Calu3 (cell line): Measurements from ENCODE around the gene CCSER1. TPM values are rescaled to one million over a fixed set of nuclear protein-coding genes. Genes with fewer than 3 reads are reported as not detected.

ENCODE experiments used
- BruUV-seq: library from RNA; stranded (reverse); fragments of 400-500 nt; replicated peaks from 2 replicates; lab custom pipeline; 2021; lab: Mats Ljungman, UMichigan
- CTCF ChIA-PET: fragments of 300-600 bp; sonication (Branson Sonifier 250); formaldehyde crosslinking; loops from one replicate; lab custom pipeline; 2022; ENCODE audit warnings: antibody characterized with exemption; lab: Charles Lee
- DNase-seq: peaks from one replicate; pipeline ENCODE4 v3.0.0; 2022
- H3K27ac Mint-ChIP-seq: one replicate; pipeline ENCODE4 v1.8.0; 2022; ENCODE audit warnings: mixed read lengths; ENCODE audit not compliant: unreplicated experiment
- H3K27me3 Mint-ChIP-seq: one replicate; pipeline ENCODE4 v1.8.0; 2022; ENCODE audit warnings: mixed read lengths; ENCODE audit not compliant: unreplicated experiment
- H3K36me3 Mint-ChIP-seq: one replicate; pipeline ENCODE4 v1.8.0; 2022; ENCODE audit warnings: mild to moderate bottlenecking, moderate library complexity, mixed read lengths; ENCODE audit not compliant: insufficient read depth, unreplicated experiment
- H3K4me1 Mint-ChIP-seq: one replicate; pipeline ENCODE4 v1.8.0; 2022; ENCODE audit warnings: mild to moderate bottlenecking, low read depth, mixed read lengths; ENCODE audit not compliant: unreplicated experiment
- H3K4me3 Mint-ChIP-seq: one replicate; pipeline ENCODE4 v1.8.0; 2022; ENCODE audit warnings: mild to moderate bottlenecking, low read depth, moderate library complexity, mixed read lengths; ENCODE audit not compliant: unreplicated experiment
- H3K9me3 Mint-ChIP-seq: one replicate; pipeline ENCODE4 v1.8.0; 2022; ENCODE audit warnings: low read depth, mixed read lengths; ENCODE audit not compliant: unreplicated experiment
- intact Hi-C: fragments of 100-400 bp; cut with micrococcal nuclease; formaldehyde crosslinking; loops from one replicate; pipeline ENCODE4 v1.10.0; 2022; ENCODE audit not compliant: unreplicated experiment
- total RNA-seq: library from RNA; stranded (reverse); gene quantifications from 2 replicates; pipeline ENCODE4 v1.2.3, GENCODE V29; 2022
- TF ChIP-seq, protein P1 (sequence below): fragments of 200-600 bp; IDR thresholded peaks from one replicate; pipeline ENCODE4 v1.8.0; 2022; ENCODE audit warnings: antibody characterized with exemption; ENCODE audit not compliant: unreplicated experiment

The CCSER1 gene
- total RNA-seq, 1 experiment from 2014 or later, result 6.2 TPM

DNA sequence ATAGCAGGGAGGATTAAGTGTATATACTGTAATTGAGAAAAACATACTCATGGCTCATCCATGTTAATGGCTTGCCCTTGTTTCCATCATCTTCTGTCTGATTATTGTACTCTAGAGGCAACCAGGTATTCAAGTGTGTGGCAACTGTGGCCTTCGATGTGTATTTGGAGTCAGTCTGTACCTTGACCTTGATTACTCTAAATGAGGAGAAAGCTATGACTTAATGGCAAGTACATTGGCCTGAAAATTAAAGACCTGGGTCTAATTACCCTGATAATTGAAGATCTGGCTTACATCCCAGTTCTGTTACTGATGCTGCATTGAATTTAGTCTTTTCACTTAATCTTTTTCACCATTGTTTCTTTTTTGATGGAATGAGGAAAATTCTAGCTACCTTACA lies 409.2 kb downstream of the CCSER1 start:
- no TSS peak for BruUV-seq
- intact Hi-C loops, result no loop called here
- no peak overlapping the region for H3K27ac Mint-ChIP-seq
- H3K4me1 Mint-ChIP-seq, result peaks cover 17% of the 10 kb centered on the region
- no peaks in the 10 kb centered on the region for H3K27me3 Mint-ChIP-seq
- TF ChIP-seq, protein P1, sequence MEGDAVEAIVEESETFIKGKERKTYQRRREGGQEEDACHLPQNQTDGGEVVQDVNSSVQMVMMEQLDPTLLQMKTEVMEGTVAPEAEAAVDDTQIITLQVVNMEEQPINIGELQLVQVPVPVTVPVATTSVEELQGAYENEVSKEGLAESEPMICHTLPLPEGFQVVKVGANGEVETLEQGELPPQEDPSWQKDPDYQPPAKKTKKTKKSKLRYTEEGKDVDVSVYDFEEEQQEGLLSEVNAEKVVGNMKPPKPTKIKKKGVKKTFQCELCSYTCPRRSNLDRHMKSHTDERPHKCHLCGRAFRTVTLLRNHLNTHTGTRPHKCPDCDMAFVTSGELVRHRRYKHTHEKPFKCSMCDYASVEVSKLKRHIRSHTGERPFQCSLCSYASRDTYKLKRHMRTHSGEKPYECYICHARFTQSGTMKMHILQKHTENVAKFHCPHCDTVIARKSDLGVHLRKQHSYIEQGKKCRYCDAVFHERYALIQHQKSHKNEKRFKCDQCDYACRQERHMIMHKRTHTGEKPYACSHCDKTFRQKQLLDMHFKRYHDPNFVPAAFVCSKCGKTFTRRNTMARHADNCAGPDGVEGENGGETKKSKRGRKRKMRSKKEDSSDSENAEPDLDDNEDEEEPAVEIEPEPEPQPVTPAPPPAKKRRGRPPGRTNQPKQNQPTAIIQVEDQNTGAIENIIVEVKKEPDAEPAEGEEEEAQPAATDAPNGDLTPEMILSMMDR, result no peak
- CTCF ChIA-PET, result interaction anchor here (0.6 kb wide), 1 partner anchor 516 kb away, joined by 4 read pairs; no protein-coding TSS in a partner anchor
- H3K4me3 Mint-ChIP-seq, result no peak overlapping the region
- no peaks in the 10 kb centered on the region for H3K36me3 Mint-ChIP-seq
- DNase-seq, result no peak
- H3K9me3 Mint-ChIP-seq, result no peaks in the 10 kb centered on the region

DNA sequence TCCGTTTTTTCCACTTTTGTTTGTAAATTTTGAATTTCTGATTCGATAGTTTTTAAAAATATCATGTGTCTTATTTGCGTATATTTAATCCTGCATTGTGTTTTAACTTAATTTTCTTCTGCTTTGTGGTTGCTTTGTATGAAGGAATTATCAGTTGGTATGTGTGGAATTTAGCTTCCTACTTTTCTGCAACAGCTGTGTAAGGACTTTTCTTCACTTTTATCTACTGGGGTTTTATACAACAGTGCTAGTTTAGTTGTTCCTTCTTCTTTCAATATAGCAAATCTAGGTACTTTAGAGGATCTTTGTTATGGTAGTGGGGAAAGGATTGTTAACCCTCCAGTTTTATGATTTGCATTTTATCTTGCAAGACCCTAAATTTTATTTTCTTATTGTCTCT lies 410.3 kb downstream of the CCSER1 start:
- Mint-ChIP-seq H3K4me3 (no peak overlapping the region), H3K9me3 (no peaks in the 10 kb centered on the region), H3K4me1 (peaks cover 17% of the 10 kb centered on the region), H3K36me3 (no peaks in the 10 kb centered on the region), H3K27ac (no peak overlapping the region), H3K27me3 (no peaks in the 10 kb centered on the region)
- no TSS peak for BruUV-seq
- CTCF ChIA-PET, result interaction anchor here (0.6 kb wide), 1 partner anchor 73 kb away, joined by 3 read pairs; no protein-coding TSS in a partner anchor
- TF ChIP-seq, protein P1, result no peak
- DNase-seq, result no peak
- intact Hi-C loops, result no loop called here

GRCh38 chr4:90540536-90540935 lies 413.3 kb downstream of the CCSER1 start:
- Mint-ChIP-seq H3K4me3 (no peak overlapping the region), H3K27me3 (no peaks in the 10 kb centered on the region), H3K4me1 (peaks cover 19% of the 10 kb centered on the region), H3K9me3 (no peaks in the 10 kb centered on the region), H3K36me3 (no peaks in the 10 kb centered on the region), H3K27ac (no peak overlapping the region)
- intact Hi-C loops, result loop anchor here (10.0 kb wide), 1 partner anchor 96 kb away; no protein-coding TSS in a partner anchor
- BruUV-seq, result no TSS peak
- TF ChIP-seq, protein P1, result no peak
- DNase-seq, result no peak
- CTCF ChIA-PET, result no interaction called here

DNA sequence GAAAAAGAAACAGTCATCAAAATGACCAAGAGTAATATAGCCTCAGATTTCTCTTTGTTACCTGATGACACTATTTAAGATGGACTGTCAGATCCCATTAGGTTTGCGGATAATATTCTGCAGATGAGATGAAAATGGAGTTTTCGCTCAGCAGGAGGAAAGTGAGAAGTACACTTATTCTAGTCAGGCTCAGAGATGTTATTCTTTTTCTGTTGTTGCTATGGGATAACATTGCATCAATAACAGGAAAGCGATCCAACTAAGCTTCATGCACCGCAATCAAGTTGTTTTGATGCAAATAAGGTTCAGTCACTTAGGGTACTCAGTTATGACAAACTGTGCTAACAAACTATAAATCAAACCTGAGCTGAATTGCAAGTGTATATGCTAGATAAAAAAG lies 415.0 kb downstream of the CCSER1 start:
- TF ChIP-seq, protein P1, result no peak
- no peaks in the 10 kb centered on the region for H3K9me3 Mint-ChIP-seq

More for the DNA sequence above, 415.0 kb downstream of the CCSER1 start:
- BruUV-seq, result no TSS peak
- no peak overlapping the region for H3K27ac Mint-ChIP-seq
- CTCF ChIA-PET, result no interaction called here
- H3K27me3 Mint-ChIP-seq, result no peaks in the 10 kb centered on the region
- H3K36me3 Mint-ChIP-seq, result no peaks in the 10 kb centered on the region
- no peak overlapping the region for H3K4me3 Mint-ChIP-seq
- no peak for DNase-seq
- intact Hi-C loops, result loop anchor here (10.0 kb wide), 1 partner anchor 97 kb away; no protein-coding TSS in a partner anchor
- peaks cover 21% of the 10 kb centered on the region for H3K4me1 Mint-ChIP-seq
